ENCODE results near the gene BACH2. TPM values are rescaled to one million over a fixed set of nuclear protein-coding genes. Genes with fewer than 3 reads are reported as not detected.
"Not testable (repeated sequence)": the region's sequence is repeated elsewhere in the genome, so short reads cannot be mapped to it uniquely, and the experiment has no call there.

Gene BACH2
- total RNA-seq, 1 donor from 2014 or later, result 0.26 TPM

DNA sequence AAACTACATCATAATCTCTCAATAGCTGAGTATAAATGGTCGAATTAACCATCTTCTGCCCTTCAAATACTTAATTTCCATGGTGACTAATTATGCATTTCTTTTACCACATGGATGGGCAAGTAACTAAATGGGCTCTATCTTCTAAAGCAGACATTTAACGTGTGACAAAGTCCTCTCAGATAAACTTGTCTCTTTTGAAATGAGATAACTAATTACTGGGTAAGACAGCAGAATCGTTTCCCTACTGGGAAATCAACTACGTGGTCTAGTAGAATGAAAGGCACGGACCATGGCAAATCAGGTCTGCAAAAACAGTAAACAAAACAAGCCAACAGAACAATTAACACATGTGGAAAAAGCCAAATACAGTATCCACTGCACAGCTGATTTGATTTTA is 137.7 kb downstream of the BACH2 start:
- no peak for DNase-seq (ENCODE audit: low read depth, low spot score)

GRCh38 chr6:90157441-90157840 is 139.2 kb downstream of the BACH2 start:
- no peak for DNase-seq (ENCODE audit: low read depth, low spot score)

DNA sequence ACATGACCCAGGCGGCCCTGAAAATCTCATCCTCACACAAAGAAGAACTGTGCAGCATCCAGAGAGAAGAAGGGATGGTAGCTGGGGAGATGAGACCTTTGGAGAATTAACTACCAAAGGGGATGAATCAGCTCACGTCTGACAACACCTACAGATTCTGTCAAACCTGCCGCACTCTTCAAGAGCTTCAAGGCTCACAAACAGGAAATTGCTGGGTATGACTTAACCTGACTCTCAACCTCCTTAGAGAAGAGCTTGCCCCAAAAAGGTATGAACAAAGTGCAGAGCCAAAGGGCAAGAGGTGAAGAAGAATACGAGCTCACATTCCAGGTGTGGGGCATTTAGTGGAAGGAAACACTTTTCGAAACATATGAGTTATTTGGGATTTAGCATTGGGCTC is 139.8 kb downstream of the BACH2 start:
- DNase-seq (ENCODE audit: low read depth, low spot score), result no peak

DNA sequence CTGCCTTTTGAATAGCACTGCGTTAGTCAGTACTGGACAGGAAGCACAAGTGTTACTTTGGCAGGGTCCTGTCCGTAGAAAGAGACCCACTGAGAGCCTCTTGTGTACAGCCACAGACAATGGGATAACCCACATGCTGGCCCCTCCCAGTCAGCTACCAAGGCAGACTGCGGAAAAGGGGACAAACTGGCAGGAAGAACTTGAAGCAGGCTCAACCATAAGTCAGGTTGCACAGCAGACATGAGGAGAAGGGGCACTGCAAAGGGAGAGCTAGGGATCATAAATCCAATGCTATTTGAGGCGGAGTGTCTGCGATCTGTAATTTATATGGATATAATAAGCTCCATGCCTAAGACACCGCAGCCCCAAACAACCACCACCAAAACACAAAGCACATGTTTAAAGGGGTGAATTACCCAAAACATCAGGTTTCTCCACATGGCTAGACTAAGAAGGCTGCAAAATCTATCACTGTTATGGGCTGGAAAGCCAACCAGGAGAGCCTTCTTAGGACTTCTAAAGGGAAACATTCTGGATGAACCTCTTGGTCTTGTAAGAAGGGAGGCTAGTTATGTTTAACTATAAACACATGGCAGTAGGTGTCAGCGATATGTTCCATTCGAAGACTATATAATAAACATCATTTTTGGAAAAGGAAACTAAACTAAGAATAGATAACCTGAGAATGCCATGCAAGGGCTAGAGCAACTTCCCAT is 141.7 kb downstream of the BACH2 start:
- DNase-seq (ENCODE audit: low read depth, low spot score), result no peak

- no peak for DNase-seq (ENCODE audit: low read depth, low spot score)
These were observed 144.8 kb downstream of the BACH2 start for GRCh38 chr6:90151576-90152422.

DNA sequence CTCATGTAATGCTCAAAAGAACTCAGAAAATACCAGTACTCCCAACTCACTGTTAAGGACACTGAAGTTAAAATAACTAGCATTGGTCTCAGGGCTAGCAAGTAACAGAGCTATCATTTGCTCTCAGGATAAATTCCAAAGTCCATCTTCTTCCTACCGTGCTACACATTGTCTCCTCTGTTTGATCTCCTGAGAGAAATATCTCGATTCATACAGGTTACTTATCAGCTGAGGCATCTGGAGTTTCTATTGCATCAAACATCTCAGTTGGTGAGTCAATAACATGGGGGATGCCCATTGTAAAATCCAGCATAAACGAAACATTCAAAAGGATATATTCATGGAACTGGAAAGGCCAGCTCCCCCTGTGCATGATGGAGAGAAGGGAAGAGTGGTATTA is 147.4 kb downstream of the BACH2 start:
- DNase-seq (ENCODE audit: low read depth, low spot score), result no peak

- DNase-seq (ENCODE audit: low read depth, low spot score), result no peak
These were observed 147.8 kb downstream of the BACH2 start for GRCh38 chr6:90148867-90149266.

DNA sequence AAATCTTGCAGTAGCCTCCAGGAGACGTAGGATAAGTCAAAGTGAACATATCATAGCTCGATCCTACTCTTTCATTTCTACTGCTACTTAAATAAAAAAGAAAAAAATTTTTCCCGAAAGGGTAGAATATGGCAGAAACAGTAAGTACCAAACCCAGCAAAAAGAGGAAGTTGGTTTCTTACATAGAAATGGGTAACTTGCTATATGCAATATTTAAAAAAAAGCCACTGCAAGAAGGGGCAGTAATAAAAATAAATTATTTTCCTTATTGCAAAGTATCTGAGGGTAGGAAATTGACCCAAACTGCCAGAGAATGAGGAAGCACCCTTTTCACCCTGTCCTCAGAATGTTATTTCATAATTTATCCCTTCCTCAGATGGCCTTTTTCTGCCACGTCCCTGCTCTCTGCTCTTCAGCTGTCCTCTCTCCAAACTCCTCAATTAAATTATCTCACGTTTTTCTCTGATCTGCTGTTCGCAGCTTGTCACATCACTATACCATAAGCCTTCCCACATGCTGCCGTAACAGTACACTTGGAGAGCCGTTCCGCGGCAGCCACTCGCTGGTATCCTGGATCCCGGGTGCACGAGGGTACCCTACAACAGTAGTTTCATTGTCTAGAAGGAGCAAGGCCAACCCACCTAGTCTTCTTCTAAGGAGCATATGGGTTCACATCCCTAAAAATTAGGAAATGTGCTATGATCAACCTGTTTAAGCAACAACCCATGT is 149.6 kb downstream of the BACH2 start:
- DNase-seq (ENCODE audit: low read depth, low spot score), result no peak

GRCh38 chr6:90146024-90146423 is 150.6 kb downstream of the BACH2 start:
- DNase-seq (ENCODE audit: low read depth, low spot score), result no peak

DNA sequence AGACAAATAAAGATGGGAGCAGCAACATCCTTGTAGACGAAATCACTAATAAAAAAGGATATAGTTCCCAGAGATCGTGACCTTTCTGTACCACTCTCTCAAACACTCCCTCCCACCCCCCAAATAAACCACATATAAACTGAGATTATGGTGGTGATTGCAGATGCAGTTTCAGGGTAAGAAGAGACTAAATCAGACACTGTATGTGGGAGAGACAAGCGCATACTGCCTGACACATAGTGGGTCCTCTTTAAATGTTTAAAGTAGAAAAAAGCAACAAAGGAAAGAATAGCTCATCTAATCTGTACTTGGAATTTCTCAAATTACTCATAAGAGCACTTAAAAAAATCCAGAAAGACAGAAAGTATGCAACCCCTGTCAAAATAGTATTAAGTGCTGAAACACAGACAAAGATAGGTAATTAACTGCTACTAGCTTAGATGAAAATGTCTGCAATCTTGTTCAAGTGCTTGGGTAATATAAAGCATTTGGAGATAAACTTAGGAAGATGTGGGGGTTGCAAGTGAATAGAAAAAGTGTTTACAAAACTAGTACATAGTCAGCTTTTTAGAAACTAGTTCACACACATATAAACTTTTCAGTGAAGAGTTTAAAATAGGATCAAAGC is 151.6 kb downstream of the BACH2 start:
- DNase-seq (ENCODE audit: low read depth, low spot score), result no peak

DNA sequence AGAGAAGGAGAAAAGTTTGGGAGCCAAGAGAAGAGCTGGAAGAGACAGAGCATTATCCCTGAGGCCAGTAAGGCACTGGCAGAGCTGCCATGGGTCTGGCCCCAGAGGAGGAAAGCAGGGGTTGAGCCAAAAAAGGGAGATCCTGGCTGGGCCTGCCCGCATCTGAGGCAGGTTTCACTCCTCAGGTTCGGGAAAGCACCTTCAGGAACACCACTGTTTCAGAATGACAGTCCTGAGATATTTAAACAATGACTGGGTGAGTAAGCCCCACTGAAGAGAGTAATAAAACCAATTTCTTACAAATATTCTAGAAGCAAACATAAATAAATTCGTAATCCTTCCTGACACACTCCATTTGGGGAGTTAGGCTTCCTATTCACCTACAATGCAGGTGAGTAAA is 152.2 kb downstream of the BACH2 start:
- no peak for DNase-seq (ENCODE audit: low read depth, low spot score)

DNA sequence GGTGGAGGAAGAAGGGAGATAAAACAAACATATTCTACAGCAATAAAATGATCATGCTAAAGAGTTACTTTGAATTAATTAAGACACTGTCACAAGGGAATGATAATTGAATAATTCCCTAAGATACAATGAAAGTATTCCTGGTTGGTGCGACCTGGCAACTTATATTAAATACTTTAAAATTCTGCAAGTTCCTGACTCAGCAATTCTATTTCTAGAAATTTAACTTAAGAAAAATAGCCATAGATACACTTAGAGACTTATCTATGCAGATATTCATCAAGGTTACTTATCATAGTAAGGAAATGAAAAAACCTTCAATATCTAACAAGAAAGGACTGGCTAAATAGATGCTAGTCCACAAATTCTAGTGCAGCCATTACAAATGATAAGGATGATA is 156.0 kb downstream of the BACH2 start:
- DNase-seq (ENCODE audit: low read depth, low spot score), result no peak

DNA sequence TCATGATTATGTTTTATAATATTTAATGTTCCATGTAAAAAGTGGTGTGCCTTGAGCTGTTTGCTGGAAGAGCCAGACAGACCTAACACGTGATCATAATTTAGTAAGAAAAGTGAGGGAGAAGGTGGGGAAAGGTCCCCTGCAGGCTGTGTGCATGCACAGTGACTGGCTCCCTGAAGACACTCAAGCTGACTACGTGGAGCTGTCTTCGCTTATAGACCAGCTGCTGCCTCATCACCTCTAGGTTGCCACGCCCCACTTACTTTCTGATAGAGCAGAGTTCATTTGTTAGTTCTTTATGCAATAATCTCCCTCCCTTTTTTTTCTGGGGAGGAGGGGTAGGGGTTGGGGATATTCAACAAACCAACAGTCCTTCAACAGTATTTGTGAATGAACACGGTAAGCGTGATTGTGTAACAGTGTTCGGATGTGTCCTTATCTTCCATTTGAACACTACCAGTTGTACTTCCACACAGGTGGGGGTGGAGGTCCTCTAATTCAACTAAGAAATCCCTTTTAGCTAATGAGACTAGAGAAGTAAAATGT is 157.3 kb downstream of the BACH2 start:
- no peak for DNase-seq (ENCODE audit: low read depth, low spot score)

DNA sequence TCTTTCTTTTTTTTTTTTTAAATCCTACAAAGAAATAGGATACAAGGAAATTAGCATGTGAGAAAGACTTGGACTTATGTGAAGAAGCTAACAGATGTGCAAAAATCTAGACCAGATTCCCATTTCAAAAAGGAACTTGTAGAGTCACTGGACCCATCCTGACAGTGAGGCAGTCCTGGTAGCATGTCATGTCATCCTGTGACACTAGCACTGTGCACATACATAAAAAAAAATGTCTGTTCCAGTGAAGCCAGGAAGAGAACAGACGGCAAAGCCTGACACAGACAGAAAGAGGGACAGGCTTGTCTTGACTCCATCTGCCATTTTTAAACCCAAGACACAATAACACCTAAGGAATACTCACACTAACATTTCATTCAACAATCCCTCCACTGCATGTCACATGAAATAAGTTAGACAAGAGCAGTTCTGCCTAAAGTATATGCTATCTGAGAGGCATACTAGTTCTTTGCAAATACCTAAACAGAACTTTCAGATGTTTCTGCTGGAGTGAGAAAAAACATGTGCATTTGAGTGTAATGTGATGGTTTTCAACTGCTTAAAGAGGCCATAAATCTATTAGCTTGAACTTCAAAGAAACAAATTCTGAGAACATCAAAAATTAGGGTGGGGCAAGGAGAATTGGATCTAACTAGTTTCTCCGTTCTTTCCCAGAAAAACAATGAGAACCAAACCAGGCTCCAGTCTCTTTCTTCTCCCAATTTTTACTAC is 159.6 kb downstream of the BACH2 start:
- DNase-seq (ENCODE audit: low read depth, low spot score), result no peak

GRCh38 chr6:90136176-90136575 is 160.5 kb downstream of the BACH2 start:
- DNase-seq (ENCODE audit: low read depth, low spot score), result no peak

- DNase-seq (ENCODE audit: low read depth, low spot score), result no peak
These were observed 161.0 kb downstream of the BACH2 start for GRCh38 chr6:90135667-90136066.

GRCh38 chr6:90133664-90134063 is 163.0 kb downstream of the BACH2 start:
- not testable (repeated sequence) for DNase-seq (ENCODE audit: low read depth, low spot score)

DNA sequence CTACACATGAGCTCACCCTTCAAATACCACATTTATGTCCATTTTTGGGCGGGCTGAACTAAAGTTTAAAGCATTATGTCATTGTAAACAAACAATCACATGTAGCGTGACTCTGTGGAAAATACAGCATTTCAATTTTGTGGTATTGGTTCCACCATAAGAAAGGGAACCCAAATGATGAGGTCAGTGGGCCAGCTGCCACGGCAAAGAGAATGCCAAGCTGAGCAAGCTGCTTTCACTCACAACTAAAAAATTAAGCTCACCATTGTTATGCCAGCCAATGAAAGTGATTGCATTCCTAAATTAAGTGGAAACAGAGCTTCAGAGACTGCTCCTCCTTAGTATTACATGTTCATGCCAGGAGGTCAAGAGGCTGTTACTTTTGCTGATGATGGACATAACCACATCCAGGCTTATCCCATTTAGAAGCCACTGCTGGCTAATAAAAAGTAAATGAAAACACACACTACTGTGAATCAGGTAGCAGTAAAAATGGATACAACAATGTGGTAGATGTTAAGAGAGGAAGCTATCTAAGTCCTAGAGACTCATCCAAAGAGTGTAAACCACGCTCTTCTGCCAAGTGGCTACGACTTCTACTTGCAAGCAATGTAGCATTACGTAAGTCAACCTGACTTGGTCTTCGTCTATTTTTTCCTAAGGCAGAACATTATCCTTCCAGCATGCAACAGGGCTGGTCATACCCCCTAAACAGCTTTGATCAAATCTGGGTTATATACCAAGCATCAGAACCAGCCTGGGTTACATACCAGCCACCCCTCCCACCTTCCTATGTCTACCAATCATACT is 164.8 kb downstream of the BACH2 start:
- no peak for DNase-seq (ENCODE audit: low read depth, low spot score)

DNA sequence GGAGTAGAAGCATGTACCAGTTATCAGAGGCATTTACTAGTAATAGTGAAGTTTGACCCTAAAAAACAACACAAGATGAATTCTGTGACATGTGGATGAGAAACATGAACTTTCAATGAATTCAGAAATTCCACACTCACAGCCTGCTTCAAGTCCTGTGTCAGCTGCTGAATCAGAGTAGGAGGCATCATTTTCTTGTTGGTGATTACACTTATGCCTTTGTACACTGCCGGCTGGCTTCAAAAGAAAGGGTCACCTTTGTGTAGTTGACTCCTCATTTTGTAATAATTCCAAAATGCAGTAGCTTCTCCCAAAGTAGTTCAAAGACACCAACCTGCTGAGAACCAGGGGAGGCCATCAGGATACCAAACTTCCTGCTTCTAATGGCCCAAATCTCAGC is 165.5 kb downstream of the BACH2 start:
- no peak for DNase-seq (ENCODE audit: low read depth, low spot score)

DNA sequence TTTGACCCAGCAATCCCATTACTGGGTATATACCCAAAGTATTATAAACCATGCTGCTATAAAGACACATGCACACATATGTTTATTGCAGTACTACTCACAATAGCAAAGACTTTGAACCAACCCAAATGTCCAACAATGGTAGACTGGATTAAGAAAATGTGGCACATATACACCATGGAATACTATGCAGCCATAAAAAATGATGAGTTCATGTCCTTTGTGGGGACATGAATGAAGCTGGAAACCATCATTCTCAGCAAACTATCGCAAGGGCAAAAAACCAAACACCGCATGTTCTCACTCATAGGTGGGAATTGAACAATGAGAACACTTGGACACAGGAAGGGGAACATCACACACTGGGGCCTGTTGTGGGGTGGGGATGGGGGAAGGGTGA is 168.0 kb downstream of the BACH2 start:
- not testable (repeated sequence) for DNase-seq (ENCODE audit: low read depth, low spot score)

All from pulmonary artery endothelial cell (primary cell).